Endothelial cell of umbilical vein (primary cell): ENCODE data around the gene RAB10. TPM values are rescaled to one million over a fixed set of nuclear protein-coding genes. Genes with fewer than 3 reads are reported as not detected.

Source experiments
- BruUV-seq: library from RNA; stranded (reverse); fragments of 400-500 nt; replicated peaks from 2 replicates; lab custom pipeline; 2021; lab: Mats Ljungman, UMichigan
- CTCF ChIA-PET: fragments of 300-600, 350-600 bp; sonication (Branson Sonifier 250); formaldehyde crosslinking; loops from one replicate; lab custom pipeline; 2021; ENCODE audit warnings: antibody characterized with exemption, inconsistent platforms; lab: Charles Lee
- POLR2A ChIA-PET: fragments of 300-600, 350-600 bp; sonication (Branson Sonifier 250); formaldehyde crosslinking; loops from one replicate; lab custom pipeline; 2021; ENCODE audit warnings: antibody characterized with exemption, inconsistent platforms; lab: Charles Lee
- DNase-seq: peaks from one replicate; pipeline ENCODE4 v3.0.0-alpha.2; 2011; ENCODE audit warnings: low read depth, low spot score
- FAIRE-seq: peaks from 2 replicates; lab custom pipeline; 2011; peaks lifted over from hg19 to GRCh38; lab: Jason Lieb, UNC
- H2AFZ ChIP-seq: 2 replicates; pipeline ENCODE4 v1.6.0; 2012; ENCODE audit warnings: low read depth, low read length, control low read depth, inconsistent platforms
- H3K27ac ChIP-seq: 2 replicates; pipeline ENCODE4 v1.5.1; 2011; ENCODE audit warnings: low read depth, mild to moderate bottlenecking, control low read depth, low read length, moderate library complexity; ENCODE audit not compliant: insufficient read depth
- H3K27me3 ChIP-seq, 2 experiments: 2 replicates each; pipeline versions ENCODE4 v1.6.0 to v1.6.1; 2011; ENCODE audit warnings: low read length in 2 of 2, mixed read lengths in 1 of 2; ENCODE audit not compliant: control insufficient read depth in 2 of 2, insufficient read depth in 2 of 2
- H3K36me3 ChIP-seq, 2 experiments: 2 replicates in 1 of 2; 3 replicates in 1 of 2; pipeline ENCODE4 v1.5.1; 2011; ENCODE audit warnings: low read length in 2 of 2, mild to moderate bottlenecking in 1 of 2, moderate library complexity in 1 of 2; ENCODE audit not compliant: control insufficient read depth in 2 of 2, insufficient read depth in 2 of 2; ENCODE audit errors: extremely low read depth in 1 of 2
- H3K4me1 ChIP-seq: 3 replicates; pipeline ENCODE4 v1.5.1; 2011; ENCODE audit warnings: mild to moderate bottlenecking, low read length; ENCODE audit not compliant: control insufficient read depth, insufficient read depth; ENCODE audit errors: extremely low read depth
- H3K4me2 ChIP-seq: 2 replicates; pipeline ENCODE4 v1.6.1; 2011; ENCODE audit warnings: low read length, control low read depth, mixed read lengths; ENCODE audit not compliant: insufficient read depth
- H3K4me3 ChIP-seq, 3 experiments: fragments of 200-600 bp in 1 of 3; sonication (generic), shearing (Covaris generic) in 1 of 3; replicated peaks in 1 of 3; 2 replicates each; pipeline ENCODE4 v1.5.1; 2011 to 2016; ENCODE audit warnings: control low read depth in 3 of 3, low read length in 3 of 3, mild to moderate bottlenecking in 2 of 3, inconsistent platforms in 1 of 3, low read depth in 1 of 3, moderate library complexity in 1 of 3; ENCODE audit not compliant: insufficient read depth in 1 of 3
- H3K79me2 ChIP-seq: 2 replicates; pipeline ENCODE4 v1.6.0; 2012; ENCODE audit warnings: low read length, inconsistent platforms; ENCODE audit not compliant: control insufficient read depth, insufficient read depth
- H3K9ac ChIP-seq: replicated peaks from 2 replicates; pipeline ENCODE3; 2011; ENCODE audit warnings: low read length, control low read depth; ENCODE audit not compliant: insufficient read depth; ENCODE audit errors: extremely low read depth
- H3K9me1 ChIP-seq: replicated peaks from 3 replicates; pipeline ENCODE4 v1.6.0; 2011; ENCODE audit warnings: mild to moderate bottlenecking, low read length; ENCODE audit not compliant: control insufficient read depth, insufficient read depth; ENCODE audit errors: extremely low read depth
- H3K9me3 ChIP-seq: replicated peaks from 2 replicates; pipeline ENCODE4 v1.5.1; 2012; ENCODE audit warnings: low read length, inconsistent platforms; ENCODE audit not compliant: control insufficient read depth, insufficient read depth
- H4K20me1 ChIP-seq: replicated peaks from 2 replicates; pipeline ENCODE3; 2011; ENCODE audit warnings: mild to moderate bottlenecking, low read length; ENCODE audit not compliant: control insufficient read depth, insufficient read depth; ENCODE audit errors: extremely low read depth
- CTCF ChIP-seq, 2 donors: IDR thresholded peaks; 1 replicate in 1 of 2; 2 replicates in 1 of 2; pipeline ENCODE4 v1.5.1; 2011; ENCODE audit warnings: low read length in 2 of 2, mild to moderate bottlenecking in 2 of 2, moderate library complexity in 2 of 2, control low read depth in 1 of 2, inconsistent platforms in 1 of 2, low read depth in 1 of 2; ENCODE audit not compliant: insufficient read depth in 1 of 2; ENCODE audit errors: extremely low read depth in 1 of 2
- EZH2 ChIP-seq: IDR thresholded peaks from 2 replicates; pipeline ENCODE4 v1.6.1; 2012; ENCODE audit warnings: borderline replicate concordance, low read depth, mild to moderate bottlenecking, moderate library complexity, low read length, inconsistent platforms; ENCODE audit not compliant: severe bottlenecking
- FOS ChIP-seq: IDR thresholded peaks from 2 replicates; pipeline ENCODE4 v1.6.1; 2011; ENCODE audit warnings: mild to moderate bottlenecking, low read length, moderate library complexity, borderline replicate concordance; ENCODE audit not compliant: insufficient read depth
- MAX ChIP-seq: IDR thresholded peaks from 2 replicates; pipeline ENCODE4 v1.6.1; 2011; ENCODE audit not compliant: insufficient read depth, insufficient read length
- POLR2A ChIP-seq: IDR thresholded peaks from 2 replicates; pipeline ENCODE4 v1.6.1; 2012; ENCODE audit warnings: low read depth, mild to moderate bottlenecking, control low read depth, low read length
- dilution Hi-C: fragments of 300-500 bp; cut with MboI; formaldehyde crosslinking; loops from one replicate; pipeline ENCODE4 v1.15.0; 2019; ENCODE audit warnings: low sequenced_read_pairs; ENCODE audit not compliant: extremely low pct_ligation_motif_present
- intact Hi-C: fragments of 100-400 bp; cut with micrococcal nuclease; formaldehyde crosslinking; loops from one replicate; pipeline ENCODE4 v1.10.0; 2022
- polyA plus RNA-seq, 4 experiments: library from polyadenylated mRNA; depleted of rRNA in 3 of 4; stranded (reverse) in 3 of 4; unstranded in 1 of 4; fragments of >200 nt; gene quantifications; 2 replicates each; pipeline versions ENCODE4 v1.2.1 to v1.2.3, GENCODE V29; 2011 to 2012; ENCODE audit warnings: missing spikeins in 1 of 4
- total RNA-seq: library from RNA; stranded (reverse); gene quantifications from 2 replicates; pipeline ENCODE4 v1.2.3, GENCODE V29; 2021

RAB10 gene
- total and polyA plus RNA-seq, 2 donors (not counting 3 experiments of a cell fraction or from before 2014, with no cell fraction given): 45.1 to 104 TPM

GRCh38 chr2:26182441-26182840 lies 148.6 kb downstream of the RAB10 start:
- POLR2A ChIA-PET: interaction anchor here (0.6 kb wide), 1 partner anchor 304 kb away, joined by 4 read pairs; no protein-coding TSS in a partner anchor
- intact Hi-C loops: no loop called here

More at GRCh38 chr2:26182441-26182840, 148.6 kb downstream of the RAB10 start:
- Histone ChIP-seq H2AFZ (no peak overlapping the region), H3K9me1 (no peaks in the 10 kb centered on the region), H3K4me1 (peaks cover 10% of the 10 kb centered on the region), H3K9ac (no peak overlapping the region), H3K27me3 (no peaks in the 10 kb centered on the region), H3K4me3 (no peak overlapping the region), H3K4me2 (no peak overlapping the region), H4K20me1 (no peaks in the 10 kb centered on the region), H3K27ac (no peak overlapping the region), H3K36me3 (no peaks in the 10 kb centered on the region), H3K79me2 (no peaks in the 10 kb centered on the region), H3K9me3 (no peaks in the 10 kb centered on the region)
- dilution Hi-C loops: no loop called here
- TF ChIP-seq EZH2 (no peak), MAX (no peak), POLR2A (no peak), FOS (no peak), CTCF (IDR thresholded peaks at IDR 0.05; ENCODE audit: extremely low read depth in 1 of 2, insufficient read depth in 1 of 2, low read depth in 1 of 2, low read length in 2 of 2) (no peak)
- CTCF ChIA-PET: no interaction called here
- FAIRE-seq (no peak), DNase-seq (no peak)
- no TSS peak for BruUV-seq
